Measurements from ENCODE around the gene CCDC73.
"Not testable (repeated sequence)": the region's sequence is repeated elsewhere in the genome, so short reads cannot be mapped to it uniquely, and the experiment has no call there.

CCDC73 gene

DNA sequence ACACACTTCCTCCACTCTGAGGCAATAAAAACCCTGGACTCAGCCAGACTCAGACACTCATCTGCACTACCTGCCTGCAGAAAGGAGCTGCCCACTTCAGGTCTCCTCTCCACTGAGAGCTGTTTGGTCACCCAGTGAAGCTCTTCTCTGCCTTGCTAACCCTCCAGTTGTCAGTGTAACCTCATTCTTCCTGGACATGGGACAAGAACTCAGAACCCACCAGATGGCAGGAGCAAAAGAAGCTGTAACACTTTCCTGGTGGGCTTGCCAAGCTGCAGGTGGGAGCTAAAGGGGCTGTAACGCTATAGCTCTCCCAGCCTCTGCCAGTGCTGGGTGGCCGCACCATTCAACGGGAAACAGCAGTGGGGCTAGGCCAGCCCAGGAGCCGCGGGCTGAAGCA is 89.7 kb downstream of the CCDC73 start:
- DNase-seq, result no peak

DNA sequence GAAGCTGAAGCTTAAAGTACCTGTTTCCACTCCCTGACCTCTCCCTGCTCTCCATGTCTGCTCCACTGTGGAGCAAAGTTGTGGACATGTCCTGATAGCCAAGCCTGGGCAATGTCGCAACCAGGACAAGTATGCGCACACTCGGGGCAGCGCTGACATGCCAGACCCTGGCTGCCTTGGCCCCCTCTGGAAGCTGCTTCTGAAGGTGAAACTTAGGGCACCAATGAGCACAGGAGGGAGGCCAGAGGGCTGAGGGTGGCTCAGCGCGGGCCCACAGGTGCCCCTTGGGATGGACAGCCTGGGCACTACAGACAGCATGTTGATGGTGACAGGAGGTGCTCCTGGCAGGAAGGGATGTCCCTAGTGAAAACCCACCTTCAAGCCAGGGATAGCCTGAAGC is 90.2 kb downstream of the CCDC73 start:
- DNase-seq, result no peak

- no peak for DNase-seq
These were observed 92.8 kb downstream of the CCDC73 start for GRCh38 chr11:32701616-32702015.

GRCh38 chr11:32698579-32698978 is 95.9 kb downstream of the CCDC73 start:
- no peak for DNase-seq

- DNase-seq, result no peak
These were observed 123.4 kb downstream of the CCDC73 start for GRCh38 chr11:32671051-32671450.

DNA sequence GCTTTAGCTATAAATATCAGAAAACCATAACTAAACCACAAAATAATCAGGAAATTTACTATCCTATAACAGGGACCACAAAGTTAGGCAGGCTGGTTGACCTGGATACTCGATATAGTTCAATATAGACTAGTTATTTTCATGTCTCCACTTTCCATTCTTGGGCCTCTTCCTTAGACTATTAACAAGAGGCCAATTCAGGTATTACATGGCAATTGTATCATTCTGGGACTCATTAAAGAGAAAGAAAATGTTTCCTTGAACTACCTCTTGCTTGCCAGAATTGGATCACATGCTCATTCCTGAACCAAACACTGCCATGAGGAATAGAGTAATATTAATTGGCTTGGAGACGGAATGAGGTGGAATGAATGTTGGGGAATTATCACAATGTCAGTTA is 134.8 kb downstream of the CCDC73 start:
- DNase-seq, result no peak

GRCh38 chr11:32658639-32659406 is 135.6 kb downstream of the CCDC73 start:
- DNase-seq, result no peak

DNA sequence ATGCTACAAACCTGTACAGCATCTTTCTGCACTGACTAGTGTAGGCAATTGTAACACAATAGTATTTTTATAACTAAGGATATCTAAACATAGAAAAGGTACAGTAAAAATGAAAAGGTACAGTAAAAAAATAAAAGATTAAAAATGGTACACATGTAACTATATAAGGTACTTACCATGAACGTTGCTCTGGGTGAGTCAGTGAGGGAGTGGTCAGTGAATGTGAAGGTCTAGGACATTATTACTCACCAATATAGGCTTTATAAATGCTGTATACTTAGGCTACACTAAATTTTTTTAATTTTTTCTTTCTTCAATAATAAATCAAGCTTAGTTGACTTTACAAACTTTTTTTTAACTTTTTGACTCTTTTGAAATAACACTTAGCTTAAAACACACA is 150.9 kb downstream of the CCDC73 start:
- no peak for DNase-seq

GRCh38 chr11:32641361-32641760 is 153.1 kb downstream of the CCDC73 start:
- no peak for DNase-seq

DNA sequence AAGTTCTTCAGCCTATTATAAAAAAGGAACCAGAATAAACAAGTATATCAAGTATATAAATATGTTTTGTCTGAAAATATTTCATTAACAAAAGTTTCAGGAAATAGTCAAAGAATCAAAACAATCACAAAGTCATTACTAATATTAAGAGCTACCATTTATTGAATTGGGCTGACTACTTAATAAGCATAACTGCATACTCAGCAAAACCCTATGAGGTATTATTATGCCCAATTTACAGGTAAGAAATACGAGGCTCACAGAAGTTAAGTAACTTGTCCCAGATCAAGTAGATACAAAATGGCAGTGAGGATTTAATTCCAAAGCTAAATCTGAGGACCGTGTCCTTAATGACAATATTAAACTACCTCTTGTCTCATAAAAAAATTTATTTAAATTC is 158.6 kb downstream of the CCDC73 start:
- DNase-seq, result no peak

- DNase-seq, result no peak
These were observed 163.6 kb downstream of the CCDC73 start for GRCh38 chr11:32630844-32631243.

DNA sequence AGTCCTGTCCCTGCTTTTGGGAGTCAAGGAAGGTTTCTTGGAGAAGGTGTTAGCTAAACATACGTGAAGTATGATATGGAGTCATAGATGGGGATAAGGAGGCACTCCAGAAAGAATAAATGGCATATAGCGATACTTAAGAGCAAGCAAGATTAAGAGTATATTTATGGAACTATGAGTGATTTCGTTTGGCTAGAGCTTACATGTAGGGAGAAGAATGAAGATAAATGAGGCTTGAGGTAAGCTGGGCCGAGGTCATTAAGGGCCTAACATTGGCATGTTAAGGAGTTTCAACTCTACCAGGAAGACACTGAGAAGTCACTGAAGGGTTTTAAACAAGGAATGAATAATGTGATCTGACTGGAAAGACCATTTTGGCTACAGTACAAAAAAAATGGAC is 177.6 kb downstream of the CCDC73 start:
- DNase-seq, result no peak

GRCh38 chr11:32615422-32615821 is 179.0 kb downstream of the CCDC73 start:
- DNase-seq, result no peak

DNA sequence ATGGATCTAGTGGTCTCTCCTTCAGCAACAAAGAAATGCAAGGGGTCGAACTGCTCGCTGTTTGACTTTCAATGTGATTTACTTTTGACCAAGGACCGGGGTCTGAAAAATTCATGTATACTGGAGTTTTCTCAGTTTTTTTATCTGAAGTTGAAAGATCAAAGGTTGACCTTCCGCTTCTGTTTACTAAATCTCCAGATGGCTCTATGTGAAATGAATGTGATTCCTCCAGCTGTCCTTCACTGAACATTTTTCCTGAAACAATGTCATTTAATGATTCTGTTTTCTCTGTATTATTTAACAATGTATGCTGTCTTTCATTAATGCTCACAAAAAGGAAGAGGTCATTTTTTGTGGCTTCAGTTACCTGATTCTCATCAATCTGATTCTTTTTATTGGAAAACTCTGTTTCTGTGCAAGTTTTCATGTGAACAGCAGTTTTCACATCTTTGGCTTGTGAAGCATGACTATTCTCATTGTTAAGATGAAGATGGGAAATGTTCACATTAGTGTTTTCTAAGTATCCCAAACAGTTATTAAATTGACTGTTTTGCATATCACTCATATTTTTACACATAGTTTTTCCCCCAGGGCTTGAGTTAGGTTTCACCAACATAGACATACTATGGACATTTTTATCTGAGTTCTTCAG is 180.8 kb downstream of the CCDC73 start:
- DNase-seq, result no peak

GRCh38 chr11:32610797-32611352 is 183.6 kb downstream of the CCDC73 start:
- DNase-seq, result no peak

DNA sequence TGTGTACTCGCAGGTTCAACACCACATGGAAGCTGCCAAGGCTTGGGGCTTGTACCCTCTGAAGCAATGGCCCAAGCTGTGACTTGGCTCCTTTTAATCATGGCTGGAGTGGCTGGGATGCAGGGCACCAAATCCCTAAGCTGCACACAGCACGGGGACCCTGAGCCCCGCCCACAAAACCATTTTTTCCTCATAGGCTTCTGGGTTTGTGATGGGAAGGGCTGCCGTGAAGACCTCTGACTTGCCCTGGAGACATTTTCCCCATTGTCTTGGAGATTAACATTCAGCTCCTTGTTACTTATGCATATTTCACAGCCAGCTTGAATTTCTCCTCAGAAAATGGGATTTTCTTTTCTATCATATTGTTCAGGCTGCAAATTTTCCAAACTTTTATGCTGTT is 185.6 kb downstream of the CCDC73 start:
- DNase-seq, result not testable (repeated sequence)

DNA sequence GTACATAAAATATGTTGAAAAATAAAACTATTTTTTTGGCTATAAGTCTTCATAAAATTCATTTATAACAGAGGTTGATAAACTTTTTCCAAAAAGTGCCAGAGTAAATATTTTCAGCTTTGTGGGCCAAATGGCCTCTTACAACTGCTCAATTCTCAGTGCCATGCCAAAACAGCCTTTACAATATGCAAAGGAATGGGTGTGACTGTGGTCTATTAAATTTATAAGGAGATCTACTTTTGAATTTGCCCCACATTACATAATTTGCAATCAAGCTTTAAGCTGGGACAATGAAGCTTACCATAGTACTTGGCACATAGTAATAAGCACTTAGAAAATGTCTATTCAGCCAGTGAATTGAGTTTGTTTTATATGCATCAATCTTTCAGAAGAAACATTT is 188.2 kb downstream of the CCDC73 start:
- no peak for DNase-seq

- DNase-seq, result no peak
These were observed 191.6 kb downstream of the CCDC73 start for GRCh38 chr11:32602657-32603415.

DNA sequence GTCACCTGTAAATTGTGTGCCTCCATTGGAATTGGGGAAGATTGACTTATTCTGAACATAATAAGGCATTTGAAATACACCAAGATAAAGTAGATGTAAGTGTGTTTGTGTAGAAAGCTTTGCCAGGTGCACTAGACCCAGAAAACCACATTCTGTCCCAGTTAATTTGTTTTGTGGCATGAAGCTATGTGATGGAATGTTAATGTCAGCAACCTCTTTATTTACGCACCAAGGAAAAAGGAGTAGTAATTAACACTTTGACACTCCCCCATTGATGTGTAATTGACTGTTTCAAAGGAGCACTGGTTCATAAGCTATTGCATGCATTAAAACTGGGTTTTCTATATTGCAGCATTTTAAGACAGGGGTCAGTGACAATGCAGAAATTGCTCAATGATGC is 196.5 kb downstream of the CCDC73 start:
- no peak for DNase-seq

- DNase-seq, result not testable (repeated sequence)
These were observed 198.3 kb downstream of the CCDC73 start for GRCh38 chr11:32596114-32596513.

DNA sequence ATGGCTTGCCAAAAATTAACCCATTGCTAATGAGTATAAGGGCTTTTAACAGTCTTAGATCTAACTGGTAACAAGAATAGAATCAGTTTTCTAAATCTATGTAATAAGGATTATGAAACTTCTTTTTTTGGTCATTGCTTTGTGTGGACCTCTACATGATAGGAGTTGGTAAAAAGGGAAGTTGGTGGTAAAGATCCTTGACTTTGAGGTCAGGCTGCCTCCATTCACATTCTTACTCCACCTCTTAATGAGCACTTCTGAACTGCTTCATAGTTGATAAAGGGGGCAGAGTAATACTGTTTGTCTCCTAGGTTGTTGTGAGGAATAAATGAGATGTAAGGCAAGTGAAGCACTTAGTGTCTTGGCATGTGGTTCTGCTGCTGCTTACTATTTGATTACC is 200.2 kb downstream of the CCDC73 start:
- no peak for DNase-seq

DNA sequence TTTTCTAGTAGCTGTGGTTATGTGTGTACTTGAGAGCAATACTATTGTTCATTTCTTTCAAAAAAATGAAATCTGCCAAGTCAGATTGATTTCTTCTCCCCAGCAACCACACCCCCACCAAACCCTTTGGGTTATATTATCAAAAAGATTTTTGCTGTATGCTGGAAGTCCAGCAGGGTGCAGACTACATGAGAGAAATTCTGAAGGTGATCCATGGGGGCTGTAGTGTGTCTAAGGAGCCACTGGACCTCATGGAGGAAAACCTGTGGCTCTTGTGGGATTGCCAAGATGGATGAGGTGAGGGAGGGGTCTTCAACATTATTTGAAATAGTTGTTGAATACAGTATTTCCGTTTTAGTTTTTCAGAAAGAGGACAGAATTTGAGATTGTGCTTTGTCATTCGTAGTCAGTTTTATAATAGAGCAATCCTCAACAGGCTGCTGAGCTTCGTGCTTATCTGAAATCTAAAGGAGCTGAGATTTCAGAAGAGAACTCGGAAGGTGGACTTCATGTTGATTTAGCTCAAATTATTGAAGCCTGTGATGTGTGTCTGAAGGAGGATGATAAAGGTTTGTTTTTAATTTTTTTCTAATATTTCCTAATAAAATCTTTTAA is 207.8 kb downstream of the CCDC73 start:
- DNase-seq, result no peak

DNA sequence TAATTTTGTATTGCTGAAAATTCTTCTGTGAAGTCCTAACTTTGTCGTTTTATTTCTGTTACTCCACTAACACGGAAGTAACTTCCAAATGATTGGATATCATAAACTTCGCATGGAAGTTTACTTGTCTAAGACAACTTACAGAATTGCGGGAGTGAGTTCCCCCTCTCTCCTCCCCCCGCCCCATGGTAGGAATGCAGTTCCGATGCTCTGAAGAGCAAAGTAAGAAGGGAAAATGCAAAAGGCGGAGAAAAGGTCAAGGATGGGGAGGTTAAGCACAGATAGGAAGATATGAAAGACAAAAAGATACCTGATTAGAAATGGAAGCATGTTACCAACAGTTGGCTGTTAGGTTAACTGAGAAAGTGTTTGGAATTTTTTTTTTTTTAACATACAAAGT is 209.5 kb downstream of the CCDC73 start:
- DNase-seq, result no peak
